Smooth muscle cell of the pulmonary artery (primary cell): ENCODE results near the gene EDDM3A. TPM values are rescaled to one million over a fixed set of nuclear protein-coding genes. Genes with fewer than 3 reads are reported as not detected.

Experiments
- total RNA-seq: library from RNA; depleted of rRNA; stranded (reverse); fragments of >200 nt; gene quantifications from 2 replicates; pipeline ENCODE4 v1.2.3, GENCODE V29; 2014

EDDM3A gene
- total RNA-seq, result not detected in 2 replicates

DNA sequence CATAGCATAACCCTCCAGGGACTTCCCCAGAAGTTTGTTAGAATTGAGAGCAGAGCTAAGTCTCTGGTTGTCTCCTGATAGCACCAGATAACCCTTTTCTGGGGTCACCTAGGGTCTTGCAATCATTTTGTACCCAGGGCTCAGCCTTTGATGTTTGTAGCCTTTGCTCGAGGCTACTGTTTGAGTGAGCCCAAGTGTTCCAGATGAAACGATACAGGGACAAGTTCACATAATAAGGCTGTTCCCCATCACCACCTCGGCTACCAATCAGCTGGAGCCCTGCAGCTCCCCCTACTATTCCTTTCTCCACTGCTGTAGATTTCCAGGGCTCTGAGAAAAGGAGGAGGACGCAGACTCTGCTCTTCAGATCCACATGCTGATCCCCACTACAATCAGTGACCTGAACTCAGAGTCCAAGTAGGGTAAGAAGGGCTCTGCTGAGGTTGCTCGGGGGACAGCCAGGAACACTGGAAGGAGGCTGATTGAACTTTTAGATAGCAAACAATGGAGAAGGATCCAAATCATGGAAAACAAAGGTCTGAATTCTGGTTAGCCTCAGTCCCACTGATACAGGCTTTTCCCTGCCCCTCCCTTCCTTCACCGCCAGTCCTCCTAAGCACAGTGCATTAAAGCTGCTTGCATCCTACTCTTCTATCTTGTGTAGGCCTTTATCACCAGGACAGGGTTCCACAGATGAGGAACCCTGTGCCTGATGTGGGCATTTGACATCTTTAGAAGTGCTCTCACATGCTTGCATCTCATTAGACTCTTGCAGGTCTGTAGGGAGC is at the start of gene EDDM3A:
Gene EDDM3A (plus strand): TSS at position 317 of the 788 bp plus-strand sequence. CDS start 1,694 bp downstream, outside the sequence.

Other genes starting within 250 kb of the EDDM3A start
- not detected in 2 replicates for gene RNASE10, start 240.3 kb upstream of the EDDM3A start, total RNA-seq
- not detected in 2 replicates for gene RNASE9, start 184.8 kb upstream of the EDDM3A start, total RNA-seq
- not detected in 2 replicates for gene RNASE11, start 157.9 kb upstream of the EDDM3A start, total RNA-seq
- not detected in 2 replicates for gene RNASE12, start 154.5 kb upstream of the EDDM3A start, total RNA-seq
- not detected in 2 replicates for gene OR6S1, start 104.2 kb upstream of the EDDM3A start, total RNA-seq
- 58.3 and 59.6 TPM in 2 replicates for gene RNASE4, start 61.3 kb upstream of the EDDM3A start, total RNA-seq
- 6.8 and 8.1 TPM in 2 replicates for gene ANG, start 57.1 kb upstream of the EDDM3A start, total RNA-seq
- not detected in 2 replicates for gene EDDM3B, start 22.5 kb downstream of the EDDM3A start, total RNA-seq
- gene RNASE6, start 35.4 kb downstream of the EDDM3A start, total RNA-seq, result not detected in 2 replicates
- gene RNASE1, start 57.0 kb downstream of the EDDM3A start, total RNA-seq, result 1.6 and 7.6 TPM in 2 replicates
- not detected in 2 replicates for gene RNASE3, start 145.5 kb downstream of the EDDM3A start, total RNA-seq
- gene RNASE2, start 209.6 kb downstream of the EDDM3A start, total RNA-seq, result not detected in 2 replicates
- 24.9 and 26.3 TPM in 2 replicates for gene METTL17, start 244.1 kb downstream of the EDDM3A start, total RNA-seq